Measurements from ENCODE around the gene HSF5.

Gene HSF5

DNA sequence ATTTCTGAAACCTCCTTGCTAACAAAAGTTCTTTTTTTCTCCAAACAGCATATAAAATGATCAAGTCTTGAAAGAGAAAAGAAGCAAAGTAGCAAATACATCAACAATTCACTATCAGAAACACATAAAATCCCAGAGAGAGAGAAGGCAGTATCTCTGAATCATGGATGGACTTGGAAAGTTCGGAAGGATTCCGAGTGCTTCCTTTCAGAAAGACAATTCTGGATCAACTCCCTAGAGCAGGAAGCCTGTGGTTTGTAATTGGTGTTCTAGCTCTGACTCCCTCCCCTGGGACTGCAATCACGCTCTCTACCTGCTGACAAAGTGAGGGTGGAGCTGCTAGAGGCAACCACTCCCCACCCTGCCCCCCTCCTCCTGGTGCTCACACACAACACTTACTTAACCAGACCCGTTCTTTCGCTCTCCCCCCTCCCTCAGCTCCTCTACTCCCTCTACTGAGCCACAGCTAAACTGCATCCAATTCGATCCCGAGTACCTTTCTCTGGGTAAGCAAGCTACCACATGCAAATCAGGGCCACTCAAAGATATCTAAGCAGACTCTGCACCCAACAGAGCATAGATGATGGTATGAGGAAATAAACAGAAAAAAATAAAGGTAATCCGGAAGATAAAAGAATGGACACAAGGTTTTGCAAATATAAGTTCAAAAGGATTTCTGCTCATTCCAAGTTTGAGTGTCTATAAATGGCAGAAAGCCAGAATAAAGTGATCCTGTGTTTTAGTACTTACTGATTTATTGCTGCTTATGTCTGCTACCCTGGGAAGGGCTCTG is 70.7 kb downstream of the HSF5 start, which contains the start of gene RNF43:
TSS of gene RNF43 (minus strand) at position 235 of the 793 bp plus-strand sequence. CDS start 1,957 bp downstream, outside the sequence.
- TF ChIP-seq ZNF274 (IDR thresholded peaks at IDR 0.05; ENCODE audit: low read depth, low read length): no peak
- peak within 1 kb of the TSS; percentile 63; the same call in 1 of the 2 replicates for H3K4me3 ChIP-seq (ENCODE audit: low read length)

DNA sequence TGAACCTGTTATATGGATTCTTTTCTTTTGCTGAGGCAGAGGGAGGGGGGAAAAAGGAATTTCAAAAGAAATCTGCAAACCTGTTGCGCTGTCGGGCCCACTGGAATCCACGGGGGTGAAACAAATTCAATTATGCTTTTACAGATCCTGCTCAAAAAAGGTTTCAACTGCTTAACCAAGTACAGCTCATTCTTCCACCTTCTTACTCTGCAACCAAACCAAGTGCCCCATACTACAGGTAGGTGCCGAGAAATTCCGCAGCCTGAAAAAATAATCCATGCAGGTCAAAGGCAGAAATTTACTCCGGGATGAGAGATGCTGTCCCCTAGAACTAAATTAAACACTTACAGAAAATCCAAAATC is 71.3 kb downstream of the HSF5 start:
- peak overlapping the region; percentile 63; the same call in 1 of the 2 replicates for H3K4me3 ChIP-seq (ENCODE audit: low read length)
- no peak for TF ChIP-seq ZNF274 (IDR thresholded peaks at IDR 0.05; ENCODE audit: low read depth, low read length)

DNA sequence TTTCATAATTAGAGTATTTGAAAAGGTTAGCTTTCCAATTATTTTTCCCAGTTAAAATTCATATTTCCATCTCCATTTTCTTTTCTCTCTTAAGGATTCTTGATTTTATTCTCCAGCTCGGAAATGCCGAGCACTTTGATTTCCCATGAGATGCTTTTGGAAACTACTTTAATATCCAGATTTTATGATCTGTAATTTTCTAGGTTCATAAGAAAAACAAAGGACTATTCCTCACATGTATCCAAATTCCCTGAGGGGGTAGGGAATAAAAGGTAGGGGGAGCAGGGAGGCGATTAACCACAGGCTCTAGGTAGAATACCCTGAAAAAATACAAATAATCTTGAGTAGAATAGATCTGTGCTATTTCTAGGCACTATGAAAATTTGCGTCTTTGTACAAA is 71.8 kb downstream of the HSF5 start:
- no peak for TF ChIP-seq ZNF274 (IDR thresholded peaks at IDR 0.05; ENCODE audit: low read depth, low read length)
- H3K4me3 ChIP-seq (ENCODE audit: low read length): peak overlapping the region; percentile 63; the same call in 1 of the 2 replicates

DNA sequence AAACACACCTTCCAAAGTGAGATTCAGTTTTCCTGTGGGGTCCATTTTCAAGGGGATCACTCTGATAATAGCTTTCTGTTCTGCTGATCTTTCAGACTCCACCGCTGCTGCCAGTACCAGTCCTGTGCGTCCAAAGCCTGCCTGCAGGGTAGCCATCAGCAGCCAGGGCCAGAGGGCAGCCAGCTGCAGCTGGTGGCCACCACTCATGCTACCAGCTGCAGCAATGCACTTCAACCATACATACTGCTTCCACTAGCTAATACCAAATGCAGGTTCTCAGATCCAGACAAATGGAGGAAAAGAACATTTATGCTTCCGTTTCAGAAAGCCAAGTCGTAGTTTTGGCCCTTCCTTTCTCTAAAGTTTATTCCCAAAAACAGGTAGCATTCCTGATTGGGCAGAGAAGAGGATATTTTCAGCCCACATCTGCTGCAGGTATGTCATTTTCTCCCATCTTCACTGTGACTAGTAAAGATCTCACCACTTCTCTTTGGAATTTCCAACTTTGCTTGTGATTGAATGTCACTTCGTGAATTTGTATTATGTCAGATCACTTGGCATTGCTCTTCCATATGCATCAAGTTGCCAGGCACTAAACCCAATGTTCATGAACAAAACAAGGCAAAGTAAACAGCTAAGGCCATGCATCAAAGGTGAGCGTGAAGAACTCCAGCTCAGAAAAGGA is 72.7 kb downstream of the HSF5 start:
- TF ChIP-seq ZNF274 (IDR thresholded peaks at IDR 0.05; ENCODE audit: low read depth, low read length): no peak
- peak overlapping the region; percentile 63; the same call in 1 of the 2 replicates for H3K4me3 ChIP-seq (ENCODE audit: low read length)

DNA sequence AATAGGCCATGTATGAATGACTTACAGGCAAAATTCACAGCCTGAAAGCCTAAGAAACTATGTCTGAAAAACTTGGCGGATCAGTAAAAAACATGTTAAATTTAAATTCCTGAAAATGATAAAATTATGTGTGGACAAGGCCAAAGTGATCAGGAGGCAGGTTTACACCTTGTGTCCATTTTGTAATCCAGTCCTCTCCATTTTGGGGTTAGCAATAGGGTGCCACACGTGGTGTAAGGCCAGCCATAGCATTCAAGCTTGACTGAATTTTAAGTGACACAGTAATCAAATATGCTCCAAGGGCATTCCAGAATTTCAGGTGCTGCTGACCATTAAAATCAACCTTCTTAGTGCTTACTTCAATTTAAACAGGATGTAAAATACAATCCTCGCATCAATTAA is 73.6 kb downstream of the HSF5 start:
- no peak for TF ChIP-seq ZNF274 (IDR thresholded peaks at IDR 0.05; ENCODE audit: low read depth, low read length)
- peak overlapping the region; percentile 31; the same call in 1 of the 2 replicates for H3K4me3 ChIP-seq (ENCODE audit: low read length)

DNA sequence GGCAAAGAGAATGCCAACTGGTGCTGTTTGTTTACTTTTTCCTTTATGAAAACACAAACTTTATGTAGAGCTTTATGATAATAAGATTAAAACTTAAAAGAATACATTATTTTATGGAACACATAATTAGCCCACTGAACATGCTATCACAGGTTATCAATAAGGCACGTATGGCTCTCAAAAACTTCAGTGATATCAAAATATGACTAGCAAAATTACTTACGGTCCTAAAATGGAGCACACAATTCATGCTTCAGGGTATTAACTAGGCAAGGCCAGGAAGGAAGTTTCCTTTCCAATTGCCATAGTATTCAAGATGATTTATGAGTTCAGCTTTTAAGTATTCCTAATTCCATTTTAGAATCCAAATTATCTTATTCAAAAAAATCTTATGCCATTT is 74.5 kb downstream of the HSF5 start:
- peak overlapping the region; percentile 31; the same call in 1 of the 2 replicates for H3K4me3 ChIP-seq (ENCODE audit: low read length)
- no peak for TF ChIP-seq ZNF274 (IDR thresholded peaks at IDR 0.05; ENCODE audit: low read depth, low read length)

DNA sequence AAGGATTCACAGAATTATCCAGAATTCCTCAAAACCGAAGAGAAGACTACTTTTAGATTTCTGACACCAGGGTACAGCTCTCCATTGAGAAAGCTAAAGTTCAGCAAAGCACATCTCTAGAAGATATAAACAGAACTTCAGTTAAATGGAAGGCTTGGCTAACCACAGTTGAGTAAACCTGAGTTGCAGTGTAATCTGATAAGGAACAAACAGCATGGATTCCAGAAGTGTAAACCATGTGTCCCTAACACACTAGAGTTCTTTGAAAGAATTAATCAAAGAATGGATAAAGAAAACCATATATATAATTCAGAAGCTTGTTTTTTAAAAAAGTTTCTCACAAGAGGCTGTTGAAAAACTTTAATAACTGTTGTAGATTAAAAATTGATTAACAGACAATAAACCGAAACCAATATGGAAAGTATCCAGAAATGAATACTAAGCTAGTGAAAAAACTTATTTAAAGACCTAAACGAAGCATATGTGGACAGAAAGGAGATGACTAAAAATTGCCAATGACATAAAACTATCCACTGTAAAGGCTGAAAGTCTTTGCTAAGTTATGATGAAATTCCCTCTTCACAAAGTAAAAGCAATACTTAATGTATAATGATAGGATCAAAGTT is 75.1 kb downstream of the HSF5 start:
- no peak for TF ChIP-seq ZNF274 (IDR thresholded peaks at IDR 0.05; ENCODE audit: low read depth, low read length)
- H3K4me3 ChIP-seq (ENCODE audit: low read length): peak overlapping the region; percentile 31; the same call in 1 of the 2 replicates

DNA sequence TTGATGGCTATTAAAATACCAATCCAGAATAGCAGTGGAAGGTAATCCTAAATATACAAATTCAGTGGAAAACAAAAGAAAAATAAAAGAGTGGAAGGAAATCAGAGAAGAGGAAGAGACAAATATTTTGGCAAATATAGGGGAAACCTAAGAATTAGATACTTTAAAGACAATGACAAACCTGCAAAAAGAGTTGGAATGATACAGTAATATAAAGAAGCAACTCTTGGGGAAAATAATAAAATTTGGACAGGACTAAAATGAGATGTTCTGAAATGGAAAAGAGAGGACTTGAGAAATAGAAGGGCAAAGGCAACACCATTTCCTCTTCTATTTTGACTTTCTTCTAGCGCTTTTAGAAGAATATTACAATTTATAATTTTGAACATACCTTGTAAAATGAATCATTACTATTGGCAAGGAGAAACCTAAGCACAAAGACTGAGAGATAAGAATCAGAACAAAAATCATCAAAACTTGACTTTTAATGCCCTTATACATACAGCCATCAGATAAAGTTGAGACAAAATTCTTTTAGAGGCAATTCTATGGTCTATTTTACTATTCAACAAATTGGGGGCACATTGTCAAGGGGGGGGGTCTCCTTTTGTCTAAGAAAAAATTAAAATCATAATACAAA is 76.0 kb downstream of the HSF5 start:
- no peak for TF ChIP-seq ZNF274 (IDR thresholded peaks at IDR 0.05; ENCODE audit: low read depth, low read length)
- no peak overlapping the region; the same call in 1 of the 2 replicates for H3K4me3 ChIP-seq (ENCODE audit: low read length)

DNA sequence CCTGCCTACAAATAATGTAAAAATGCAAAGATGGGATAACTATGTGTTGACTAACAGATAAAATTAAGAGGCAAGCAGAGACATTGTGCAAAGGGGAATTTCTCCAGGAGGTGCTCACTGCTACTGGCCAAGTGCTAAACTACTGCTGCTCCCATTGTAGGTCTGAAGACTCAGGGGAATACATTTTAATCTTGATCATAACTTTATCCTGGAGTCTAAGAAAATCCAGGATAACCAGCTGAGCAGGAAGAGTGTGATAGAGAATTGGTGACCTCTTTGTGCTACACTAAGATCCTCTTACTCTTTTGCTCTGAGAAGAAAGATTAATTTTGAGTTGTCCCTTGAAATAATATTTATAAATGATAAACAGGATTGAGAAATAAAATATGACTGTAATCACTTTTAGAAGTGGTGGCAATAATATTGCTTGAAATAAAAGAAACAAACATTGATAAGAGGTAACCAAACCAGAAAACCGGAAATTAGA is 76.8 kb downstream of the HSF5 start:
- no peak overlapping the region; the same call in 1 of the 2 replicates for H3K4me3 ChIP-seq (ENCODE audit: low read length)

DNA sequence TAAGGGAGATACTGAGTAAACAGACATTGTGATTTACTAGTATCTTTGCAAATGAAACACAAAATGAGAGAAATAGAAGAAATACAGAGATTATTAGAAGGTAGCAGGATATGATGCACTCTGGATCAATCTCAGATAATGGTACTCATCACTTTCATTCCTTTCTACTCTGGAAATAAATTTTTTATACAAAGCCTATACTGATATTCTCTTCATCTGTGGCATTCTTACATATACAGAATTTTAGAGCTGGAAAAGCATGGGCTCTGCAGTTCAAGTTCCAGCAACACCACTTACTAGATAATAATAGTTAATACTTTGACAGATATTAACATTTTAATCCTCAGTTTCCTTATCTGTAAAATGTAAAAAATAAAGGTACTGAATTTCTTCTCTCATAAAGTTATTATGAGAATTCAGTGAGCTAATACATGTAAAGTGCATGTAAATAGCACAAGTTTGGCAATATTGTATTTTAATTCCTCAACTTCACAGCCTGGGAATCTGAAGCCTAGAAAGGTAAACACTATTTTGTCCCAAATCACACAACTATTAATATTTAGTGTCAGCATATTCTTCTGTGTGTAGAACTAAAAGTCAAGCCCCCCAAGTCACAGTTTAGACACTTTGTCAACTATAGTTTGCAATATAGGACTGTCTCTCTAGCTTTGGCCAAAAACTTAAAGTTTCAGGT is 77.3 kb downstream of the HSF5 start:
- no peak overlapping the region; the same call in 1 of the 2 replicates for H3K4me3 ChIP-seq (ENCODE audit: low read length)
- no peak for TF ChIP-seq ZNF274 (IDR thresholded peaks at IDR 0.05; ENCODE audit: low read depth, low read length)

More for the DNA sequence above, 76.8 kb downstream of the HSF5 start:
- no peak for TF ChIP-seq ZNF274 (IDR thresholded peaks at IDR 0.05; ENCODE audit: low read depth, low read length)

DNA sequence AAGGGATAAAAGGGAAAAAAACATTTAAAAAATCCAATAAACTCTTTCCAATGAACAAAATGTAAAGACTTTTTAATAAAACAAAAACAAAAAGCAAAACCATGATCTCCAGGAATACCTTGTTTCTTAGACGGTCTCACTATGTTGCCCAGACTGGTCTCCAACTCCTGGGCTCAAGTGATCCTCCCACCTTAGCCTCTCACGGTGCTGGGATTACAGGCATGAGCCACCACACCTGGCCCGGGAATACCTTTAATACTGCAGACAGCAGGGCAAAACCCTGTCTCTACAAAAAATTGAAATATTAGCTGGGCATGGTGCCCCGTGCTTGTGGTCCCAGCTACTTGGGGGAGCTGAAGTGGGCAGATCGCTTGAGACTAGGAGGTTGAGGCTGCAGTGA is 78.8 kb downstream of the HSF5 start:
- TF ChIP-seq ZNF274 (IDR thresholded peaks at IDR 0.05; ENCODE audit: low read depth, low read length): no peak
- no peak overlapping the region for H3K4me3 ChIP-seq (ENCODE audit: low read length)

DNA sequence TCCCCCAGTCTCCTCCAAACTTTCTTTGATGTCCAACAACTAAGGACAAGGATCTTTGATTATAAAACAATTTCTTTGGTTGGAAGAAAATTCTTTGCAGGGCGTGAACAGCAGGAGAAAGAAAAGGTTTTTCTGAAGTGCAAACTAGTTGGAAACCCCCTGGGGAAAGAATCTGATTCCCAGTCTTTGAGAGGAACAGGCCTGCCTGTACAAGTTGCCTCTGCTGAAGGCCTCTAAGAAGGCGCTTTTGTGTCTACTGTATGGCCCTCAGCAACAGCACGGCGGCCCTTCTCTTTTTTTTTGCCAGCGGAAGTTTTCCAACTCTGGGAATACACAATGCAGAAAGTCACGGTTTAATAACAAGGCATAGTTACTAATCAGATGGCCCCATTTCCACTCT is 84.9 kb downstream of the HSF5 start:
- no peak for TF ChIP-seq ZNF274 (IDR thresholded peaks at IDR 0.05; ENCODE audit: low read depth, low read length)
- H3K4me3 ChIP-seq (ENCODE audit: low read length): no peak overlapping the region

DNA sequence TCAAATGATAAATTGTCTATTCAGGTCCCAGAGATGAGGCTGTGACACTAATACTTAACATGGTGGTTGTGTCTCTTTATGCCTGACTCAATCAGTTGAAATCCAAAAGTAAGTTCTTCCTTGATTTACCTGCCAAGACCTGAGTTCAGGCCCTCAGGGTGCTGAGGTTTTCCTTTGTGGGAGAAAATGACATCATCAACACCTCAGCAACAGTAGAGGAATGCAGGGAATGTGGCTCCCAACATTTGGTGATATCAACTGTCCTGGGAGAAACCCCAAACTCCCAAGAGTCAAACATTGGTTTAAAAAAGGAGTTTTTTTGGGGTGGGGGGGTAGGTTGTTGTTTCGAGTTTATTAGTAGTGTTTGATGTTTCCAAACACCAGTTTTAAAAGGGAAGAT is 85.5 kb downstream of the HSF5 start:
- H3K4me3 ChIP-seq (ENCODE audit: low read length): no peak overlapping the region
- TF ChIP-seq ZNF274 (IDR thresholded peaks at IDR 0.05; ENCODE audit: low read depth, low read length): no peak
